Parathyroid adenoma (tissue), 2 donors: ENCODE data around the gene FAM20A.

Source experiments
- H2AFZ ChIP-seq: fragments of 300-600 bp; sonication (generic); one replicate; pipeline ENCODE4 v1.7.0; 2017; ENCODE audit warnings: antibody characterized with exemption, mild to moderate bottlenecking
- H3K27ac ChIP-seq: fragments of 300-600 bp; sonication (generic); one replicate; pipeline ENCODE4 v1.7.0; 2017
- H3K27me3 ChIP-seq: fragments of 300-600 bp; sonication (generic); one replicate; pipeline ENCODE4 v1.7.0; 2017; ENCODE audit warnings: low read length; ENCODE audit not compliant: control insufficient read depth, insufficient read depth
- H3K36me3 ChIP-seq: fragments of 300-600 bp; sonication (generic); one replicate; pipeline ENCODE4 v1.7.0; 2017; ENCODE audit warnings: low read length; ENCODE audit not compliant: control insufficient read depth, insufficient read depth
- H3K4me1 ChIP-seq: fragments of 300-600 bp; sonication (generic); one replicate; pipeline ENCODE4 v1.7.0; 2017; ENCODE audit warnings: control low read depth
- H3K4me2 ChIP-seq: fragments of 300-600 bp; sonication (generic); one replicate; pipeline ENCODE4 v1.7.0; 2017; ENCODE audit warnings: low read length
- H3K4me3 ChIP-seq: fragments of 300-600 bp; sonication (generic); one replicate; pipeline ENCODE4 v1.7.0; 2017; ENCODE audit warnings: low read depth, low read length
- H3K79me2 ChIP-seq: fragments of 300-600 bp; sonication (generic); one replicate; pipeline ENCODE4 v1.7.0; 2017; ENCODE audit warnings: control low read depth
- H3K9ac ChIP-seq: fragments of 300-600 bp; sonication (generic); one replicate; pipeline ENCODE4 v1.7.0; 2017; ENCODE audit warnings: mild to moderate bottlenecking
- H3K9me3 ChIP-seq: fragments of 300-600 bp; sonication (generic); one replicate; pipeline ENCODE4 v1.7.0; 2017; ENCODE audit warnings: low read length; ENCODE audit not compliant: control insufficient read depth
- CTCF ChIP-seq: fragments of 300-600 bp; sonication (generic); IDR thresholded peaks from one replicate; pipeline ENCODE4 v1.7.0; 2017; ENCODE audit warnings: antibody characterized with exemption, mild to moderate bottlenecking
- donor health status: primary hyperparathyroidism.

Gene FAM20A

GRCh38 chr17:68611353-68612208, 10.4 kb upstream of the FAM20A start:
- H3K4me3 ChIP-seq = no peak overlapping the region
- H3K9me3 ChIP-seq = no peaks in the 10 kb centered on the region
- H3K4me2 ChIP-seq = no peak overlapping the region
- H3K4me1 ChIP-seq = no peaks in the 10 kb centered on the region
- H3K79me2 ChIP-seq = no peaks in the 10 kb centered on the region
- no peak overlapping the region for H2AFZ ChIP-seq
- H3K27ac ChIP-seq = no peak overlapping the region
- H3K9ac ChIP-seq = no peak overlapping the region
- no peaks in the 10 kb centered on the region for H3K27me3 ChIP-seq
- TF ChIP-seq CTCF = no peak
- H3K36me3 ChIP-seq = no peaks in the 10 kb centered on the region

- Histone ChIP-seq H3K4me3 (no peak overlapping the region), H3K9ac (no peak overlapping the region), H3K4me2 (no peak overlapping the region), H3K9me3 (no peaks in the 10 kb centered on the region), H3K4me1 (no peaks in the 10 kb centered on the region), H3K27ac (no peak overlapping the region), H3K36me3 (no peaks in the 10 kb centered on the region), H2AFZ (no peak overlapping the region), H3K27me3 (no peaks in the 10 kb centered on the region), H3K79me2 (no peaks in the 10 kb centered on the region)
- no peak for TF ChIP-seq CTCF
Observed at GRCh38 chr17:68610554-68610953, 9.4 kb upstream of the FAM20A start.

- Histone ChIP-seq H3K9ac (no peak overlapping the region), H3K4me2 (no peak overlapping the region), H3K79me2 (no peaks in the 10 kb centered on the region), H3K4me3 (no peak overlapping the region), H3K4me1 (no peaks in the 10 kb centered on the region), H3K27me3 (no peaks in the 10 kb centered on the region), H3K27ac (no peak overlapping the region), H3K9me3 (no peaks in the 10 kb centered on the region), H2AFZ (no peak overlapping the region), H3K36me3 (no peaks in the 10 kb centered on the region)
- no peak for TF ChIP-seq CTCF
Observed at GRCh38 chr17:68608515-68609130, 7.5 kb upstream of the FAM20A start.

GRCh38 chr17:68606451-68607307, 5.5 kb upstream of the FAM20A start:
- no peak for TF ChIP-seq CTCF
- no peak overlapping the region for H3K4me2 ChIP-seq
- no peaks in the 10 kb centered on the region for H3K79me2 ChIP-seq
- no peaks in the 10 kb centered on the region for H3K4me1 ChIP-seq
- H3K4me3 ChIP-seq = no peak overlapping the region
- H3K27ac ChIP-seq = no peak overlapping the region
- H3K9ac ChIP-seq = no peak overlapping the region
- no peaks in the 10 kb centered on the region for H3K9me3 ChIP-seq
- H2AFZ ChIP-seq = no peak overlapping the region
- H3K36me3 ChIP-seq = no peaks in the 10 kb centered on the region
- no peaks in the 10 kb centered on the region for H3K27me3 ChIP-seq
